A549 (cell line): ENCODE results near the gene PSAPL1. TPM values are rescaled to one million over a fixed set of nuclear protein-coding genes. Genes with fewer than 3 reads are reported as not detected.
A peak's percentile ranks its signal among the peaks of the same experiment; 100 is the strongest.

Experiments used
- ATAC-seq, 2 experiments: fragments of 200-7000 bp in 1 of 2; fragments of >200 bp in 1 of 2; cut with Nextera tagmentation in 1 of 2; cut with Tn5 transposase in 1 of 2; 3 replicates each; pipeline versions ENCODE4 v1.8.0 to v1.9.1; 2018 to 2020; ENCODE audit warnings: mild to moderate bottlenecking in 1 of 2, moderate library complexity in 1 of 2
- CTCF ChIA-PET: fragments of 300-600 bp; sonication (Branson Sonifier 250); formaldehyde crosslinking; extraction: SDS; loops from one replicate; lab custom pipeline; 2021; ENCODE audit warnings: antibody characterized with exemption, inconsistent platforms; lab: Yijun Ruan, JAX
- POLR2A ChIA-PET: fragments of 350-600 bp; formaldehyde crosslinking; extraction: SDS; loops from one replicate; lab custom pipeline; 2021; ENCODE audit warnings: antibody characterized with exemption, inconsistent platforms; lab: Yijun Ruan, JAX
- DNase-seq, 2 experiments: peaks; one replicate each; pipeline versions ENCODE4 v3.0.0 to v3.0.0-alpha.2; 2011 to 2016; ENCODE audit warnings: low read depth in 1 of 2, low spot score in 1 of 2
- FAIRE-seq: peaks from 2 replicates; lab custom pipeline; 2011; peaks lifted over from hg19 to GRCh38; lab: Jason Lieb, UNC
- H3K27ac ChIP-seq, 2 experiments: fragments of >200 bp; sonication (Bioruptor Twin); formaldehyde crosslinking; 3 replicates each; pipeline ENCODE4 v1.5.1; 2016 to 2017
- H3K4me1 ChIP-seq: fragments of >200 bp; sonication (Bioruptor Twin); formaldehyde crosslinking; 3 replicates; pipeline ENCODE4 v1.6.1; 2016
- H3K4me2 ChIP-seq: fragments of >200 bp; sonication (Bioruptor Twin); formaldehyde crosslinking; 3 replicates; pipeline ENCODE4 v1.6.1; 2016
- H3K4me3 ChIP-seq: fragments of >200 bp; sonication (Bioruptor Twin); formaldehyde crosslinking; 3 replicates; pipeline ENCODE4 v1.5.1; 2016
- H3K9me3 ChIP-seq: fragments of >200 bp; sonication (Bioruptor Twin); formaldehyde crosslinking; 3 replicates; pipeline ENCODE4 v1.6.1; 2016
- CEBPB ChIP-seq, 2 experiments: fragments of >200 bp in 1 of 2; sonication (Bioruptor Twin) in 1 of 2; formaldehyde crosslinking in 1 of 2; IDR thresholded peaks; 2 replicates each; pipeline ENCODE4 v1.6.1; 2012 to 2016
- CHD2 ChIP-seq: fragments of 150-350 bp; IDR thresholded peaks from 2 replicates; pipeline ENCODE4 v1.6.1; 2014; ENCODE audit warnings: low read length; ENCODE audit not compliant: partially characterized antibody
- CHD4 ChIP-seq: fragments of 200-600 bp; sonication (generic); IDR thresholded peaks from 2 replicates; pipeline ENCODE4 v1.6.1; 2016; ENCODE audit warnings: antibody characterized with exemption, mild to moderate bottlenecking, borderline replicate concordance
- E2F6 ChIP-seq: IDR thresholded peaks from 2 replicates; pipeline ENCODE4 v1.6.1; 2012; ENCODE audit warnings: low read depth, borderline replicate concordance
- EHF ChIP-seq: fragments of 250-450 bp; sonication (Bioruptor Pico); IDR thresholded peaks from 2 replicates; pipeline ENCODE4 v1.5.0; 2020; ENCODE audit warnings: mild to moderate bottlenecking
- FOXS1 ChIP-seq: fragments of 250-450 bp; sonication (Bioruptor Pico); IDR thresholded peaks from 2 replicates; pipeline ENCODE4 v1.5.0; 2020; ENCODE audit warnings: mild to moderate bottlenecking, moderate library complexity
- HES2 ChIP-seq: fragments of >200 bp; sonication (Bioruptor Twin); formaldehyde crosslinking; IDR thresholded peaks from 2 replicates; pipeline ENCODE4 v1.6.1; 2016
- HOXB5 ChIP-seq: fragments of 250-450 bp; sonication (Bioruptor Pico); IDR thresholded peaks from 2 replicates; pipeline ENCODE4 v1.5.0; 2020; ENCODE audit warnings: mild to moderate bottlenecking, moderate library complexity
- JUN ChIP-seq, 2 experiments: fragments of >200 bp; sonication (Bioruptor Twin); formaldehyde crosslinking; IDR thresholded peaks; 2 replicates in 1 of 2; 3 replicates in 1 of 2; pipeline ENCODE4 v1.6.1; 2016 to 2017
- KDM1A ChIP-seq: fragments of 200-600 bp; sonication (generic); IDR thresholded peaks from 2 replicates; pipeline ENCODE4 v1.6.1; 2016; ENCODE audit warnings: low read depth, mild to moderate bottlenecking
- MAX ChIP-seq: IDR thresholded peaks from 2 replicates; pipeline ENCODE4 v1.6.1; 2012
- PHF8 ChIP-seq: fragments of 200-600 bp; sonication (generic); IDR thresholded peaks from 2 replicates; pipeline ENCODE4 v1.6.1; 2016; ENCODE audit warnings: low read depth, mild to moderate bottlenecking, antibody characterized with exemption, moderate library complexity, borderline replicate concordance
- RAD21 ChIP-seq, 2 experiments: fragments of >200 bp in 1 of 2; sonication (Bioruptor Twin) in 1 of 2; formaldehyde crosslinking in 1 of 2; IDR thresholded peaks in 1 of 2; conservative IDR thresholded peaks in 1 of 2; 2 replicates in 1 of 2; 3 replicates in 1 of 2; pipeline ENCODE4 v1.6.1; 2012 to 2018; ENCODE audit warnings: inconsistent platforms in 1 of 2
- REST ChIP-seq: fragments of 200-600 bp; sonication (generic); IDR thresholded peaks from 2 replicates; pipeline ENCODE4 v1.6.1; 2016; ENCODE audit warnings: antibody characterized with exemption, mild to moderate bottlenecking, moderate library complexity
- SMC3 ChIP-seq: fragments of >200 bp; sonication (Bioruptor Twin); formaldehyde crosslinking; IDR thresholded peaks from 3 replicates; pipeline ENCODE4 v1.6.1; 2018; ENCODE audit warnings: inconsistent platforms
- SREBF2 ChIP-seq: fragments of 450-650 bp; IDR thresholded peaks from 2 replicates; pipeline ENCODE4 v1.6.1; 2014; ENCODE audit warnings: mild to moderate bottlenecking, moderate library complexity
- ZFP36 ChIP-seq: fragments of 450-650 bp; IDR thresholded peaks from 2 replicates; pipeline ENCODE4 v1.6.1; 2014; ENCODE audit warnings: borderline replicate concordance; ENCODE audit not compliant: partially characterized antibody
- ZNF302 ChIP-seq: fragments of 250-450 bp; sonication (Bioruptor Pico); IDR thresholded peaks from 2 replicates; pipeline ENCODE4 v1.9.0; 2021; ENCODE audit warnings: inconsistent platforms, mild to moderate bottlenecking, moderate library complexity
- ZSCAN20 ChIP-seq: fragments of 250-450 bp; sonication (Bioruptor Pico); IDR thresholded peaks from 2 replicates; pipeline ENCODE4 v1.8.0; 2022; ENCODE audit warnings: mild to moderate bottlenecking, moderate library complexity
- WGBS: methylation state at CpG from one replicate; pipeline ENCODE4 v1.1.6; 2017; ENCODE audit errors: missing lambda C conversion rate; 5-methylcytosine and 5-hydroxymethylcytosine counted together
- polyA plus RNA-seq, 4 experiments: library from polyadenylated mRNA; depleted of rRNA in 3 of 4; stranded (reverse); fragments of >200 nt; fragmentation: RNase III in 1 of 4; extraction: RNeasy Plus Mini Kit Qiagen cat#74134 plus additional on column Dnase treatment in 1 of 4; gene quantifications; 2 replicates in 3 of 4; 3 replicates in 1 of 4; pipeline ENCODE4 v1.2.3, GENCODE V29; 2011 to 2017
- TF ChIP-seq, protein P1 (sequence below): fragments of 450-650 bp; IDR thresholded peaks from 2 replicates; pipeline ENCODE4 v1.6.1; 2014; ENCODE audit warnings: antibody characterized with exemption

The PSAPL1 gene
- polyA plus RNA-seq, 2 of the 4 experiments (the other 2 are of a cell fraction) = 0.04 to 0.05 TPM

DNA sequence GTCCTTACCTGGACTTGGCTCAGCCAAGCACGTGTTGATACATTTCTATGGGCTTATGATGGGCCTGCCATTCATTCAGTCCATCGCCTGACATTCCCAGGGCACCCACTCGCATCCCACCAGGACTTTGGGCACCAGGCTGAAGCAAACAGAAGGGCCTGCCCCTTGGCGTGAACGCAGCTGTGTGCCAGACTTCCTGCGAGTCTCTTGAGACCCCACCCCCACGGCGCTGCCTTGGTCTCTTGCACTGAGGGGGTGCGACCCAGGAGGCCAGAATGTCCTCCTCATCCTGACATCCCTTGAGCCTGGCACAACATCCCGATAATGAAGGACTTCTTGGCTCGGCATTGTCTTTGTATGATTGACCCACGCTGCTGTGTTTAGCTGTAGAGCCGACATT lies 1.5 kb upstream of the PSAPL1 start:
- TF ChIP-seq SREBF2 (no peak), REST (no peak), HOXB5 (CRISPR knock-in tag) (no peak), CEBPB (IDR thresholded peaks at IDR 0.05) (no peak), EHF (no peak), SMC3 (no peak), MAX (no peak), ZSCAN20 (no peak), RAD21 (conservative IDR thresholded peaks at IDR 0.05 in 1 of 2, IDR thresholded peaks at IDR 0.05 in 1 of 2) (no peak), KDM1A (no peak), HES2 (no peak), ZFP36 (no peak), E2F6 (no peak), CHD4 (no peak)
- TF ChIP-seq, protein P1, sequence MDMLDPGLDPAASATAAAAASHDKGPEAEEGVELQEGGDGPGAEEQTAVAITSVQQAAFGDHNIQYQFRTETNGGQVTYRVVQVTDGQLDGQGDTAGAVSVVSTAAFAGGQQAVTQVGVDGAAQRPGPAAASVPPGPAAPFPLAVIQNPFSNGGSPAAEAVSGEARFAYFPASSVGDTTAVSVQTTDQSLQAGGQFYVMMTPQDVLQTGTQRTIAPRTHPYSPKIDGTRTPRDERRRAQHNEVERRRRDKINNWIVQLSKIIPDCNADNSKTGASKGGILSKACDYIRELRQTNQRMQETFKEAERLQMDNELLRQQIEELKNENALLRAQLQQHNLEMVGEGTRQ = no peak
- POLR2A ChIA-PET = no interaction called here

GRCh38 chr4:7435471-7436061 lies 836 bp upstream of the PSAPL1 start:
- CTCF ChIA-PET = no interaction called here
- FAIRE-seq (no peak), DNase-seq (no peak), ATAC-seq (no peak)
- WGBS = 80% methylated on average over 11 of the region's 11 CpGs
- H3K4me1 ChIP-seq = peaks cover 20% of the 10 kb centered on the region
- TF ChIP-seq FOXS1 (CRISPR knock-in tag) (no peak), JUN (IDR thresholded peaks at IDR 0.05) (no peak), PHF8 (no peak), CHD2 (no peak), ZNF302 (CRISPR knock-in tag) (no peak)
- POLR2A ChIA-PET = no interaction called here
- H3K4me2 ChIP-seq = no peak overlapping the region
- H3K4me3 ChIP-seq = no peak overlapping the region
- H3K9me3 ChIP-seq = no peaks in the 10 kb centered on the region
- H3K27ac ChIP-seq = peak overlapping the region in 1 of 2 experiments; percentile 81; a peak in 3 of 6 replicates

More for the DNA sequence above, 1.5 kb upstream of the PSAPL1 start:
- no peak overlapping the region for H3K27ac ChIP-seq
- 79% methylated on average over 11 of the region's 13 CpGs for WGBS
- ATAC-seq = no peak
- CTCF ChIA-PET = no interaction called here
- peaks cover 13% of the 10 kb centered on the region for H3K4me1 ChIP-seq
- no peaks in the 10 kb centered on the region for H3K9me3 ChIP-seq
- DNase-seq = no peak
- no peak overlapping the region for H3K4me3 ChIP-seq
- FAIRE-seq = no peak
- no peak overlapping the region for H3K4me2 ChIP-seq
